ENCODE data around the gene EDEM3.
"Not testable (repeated sequence)": the region's sequence is repeated elsewhere in the genome, so short reads cannot be mapped to it uniquely, and the experiment has no call there.

Gene EDEM3, protein sequence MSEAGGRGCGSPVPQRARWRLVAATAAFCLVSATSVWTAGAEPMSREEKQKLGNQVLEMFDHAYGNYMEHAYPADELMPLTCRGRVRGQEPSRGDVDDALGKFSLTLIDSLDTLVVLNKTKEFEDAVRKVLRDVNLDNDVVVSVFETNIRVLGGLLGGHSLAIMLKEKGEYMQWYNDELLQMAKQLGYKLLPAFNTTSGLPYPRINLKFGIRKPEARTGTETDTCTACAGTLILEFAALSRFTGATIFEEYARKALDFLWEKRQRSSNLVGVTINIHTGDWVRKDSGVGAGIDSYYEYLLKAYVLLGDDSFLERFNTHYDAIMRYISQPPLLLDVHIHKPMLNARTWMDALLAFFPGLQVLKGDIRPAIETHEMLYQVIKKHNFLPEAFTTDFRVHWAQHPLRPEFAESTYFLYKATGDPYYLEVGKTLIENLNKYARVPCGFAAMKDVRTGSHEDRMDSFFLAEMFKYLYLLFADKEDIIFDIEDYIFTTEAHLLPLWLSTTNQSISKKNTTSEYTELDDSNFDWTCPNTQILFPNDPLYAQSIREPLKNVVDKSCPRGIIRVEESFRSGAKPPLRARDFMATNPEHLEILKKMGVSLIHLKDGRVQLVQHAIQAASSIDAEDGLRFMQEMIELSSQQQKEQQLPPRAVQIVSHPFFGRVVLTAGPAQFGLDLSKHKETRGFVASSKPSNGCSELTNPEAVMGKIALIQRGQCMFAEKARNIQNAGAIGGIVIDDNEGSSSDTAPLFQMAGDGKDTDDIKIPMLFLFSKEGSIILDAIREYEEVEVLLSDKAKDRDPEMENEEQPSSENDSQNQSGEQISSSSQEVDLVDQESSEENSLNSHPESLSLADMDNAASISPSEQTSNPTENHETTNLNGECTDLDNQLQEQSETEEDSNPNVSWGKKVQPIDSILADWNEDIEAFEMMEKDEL

DNA sequence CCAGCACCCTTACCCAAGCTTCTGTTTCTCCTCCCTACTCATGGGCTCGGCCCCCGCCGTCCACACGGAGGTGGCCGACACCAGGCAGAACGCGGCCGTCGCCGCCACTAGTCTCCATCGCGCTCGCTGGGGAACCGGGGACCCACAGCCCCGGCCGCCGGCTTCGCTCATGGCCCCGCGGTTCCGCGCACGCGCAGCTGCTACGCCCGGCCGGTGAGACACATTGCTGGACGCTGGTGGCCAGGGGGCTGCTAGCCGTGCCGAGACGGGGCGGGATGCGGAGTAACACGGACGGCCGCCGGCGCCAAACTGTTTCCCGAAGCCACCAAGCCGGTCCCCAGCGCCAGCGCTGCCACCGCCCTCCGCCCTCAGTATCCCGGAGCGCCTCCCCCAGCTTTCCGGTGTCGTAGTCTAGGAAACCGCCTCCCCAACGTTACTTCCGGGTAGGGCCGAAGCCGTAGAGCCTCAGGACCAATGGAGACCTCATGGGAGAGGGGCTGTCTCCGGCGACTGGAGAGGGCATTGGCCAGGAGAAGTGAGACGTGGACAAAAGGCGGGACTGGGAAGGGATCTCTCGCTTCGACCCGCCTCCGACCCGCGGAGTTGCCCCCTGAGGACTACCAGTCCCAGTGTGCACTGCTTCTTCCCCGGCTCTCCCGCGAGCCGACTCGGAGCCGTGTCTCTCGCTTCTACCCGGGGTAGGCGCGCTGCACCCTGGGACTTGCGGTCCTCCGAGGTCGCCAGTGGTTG lies at the start of gene EDEM3:
Gene EDEM3 (minus strand): TSS at position 383 of the 750 bp plus-strand sequence. CDS start 212 bp downstream, at position 171.
- DNase-seq (ENCODE audit: low read depth) = peak; percentile 98

DNA sequence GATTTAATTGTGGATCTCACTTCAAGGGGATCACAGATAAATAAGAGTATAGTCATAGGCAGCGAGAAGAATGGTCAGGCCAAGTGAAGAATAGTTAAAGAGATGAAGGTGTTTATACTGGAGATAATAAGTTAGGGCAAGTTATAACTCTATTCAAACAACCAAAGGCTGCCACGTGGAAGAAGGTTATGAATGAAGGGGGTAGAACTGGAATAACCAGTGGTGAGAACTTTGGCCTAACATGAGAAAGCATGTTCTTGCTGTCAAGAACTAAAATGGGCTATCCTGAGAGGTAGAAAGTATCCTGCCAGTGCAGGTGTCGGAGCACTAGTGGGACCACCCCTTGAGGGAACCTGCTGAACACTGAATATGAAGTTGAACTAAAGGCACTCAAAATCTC lies 49.6 kb upstream of the EDEM3 start:
- no peak for DNase-seq (ENCODE audit: low read depth)

DNA sequence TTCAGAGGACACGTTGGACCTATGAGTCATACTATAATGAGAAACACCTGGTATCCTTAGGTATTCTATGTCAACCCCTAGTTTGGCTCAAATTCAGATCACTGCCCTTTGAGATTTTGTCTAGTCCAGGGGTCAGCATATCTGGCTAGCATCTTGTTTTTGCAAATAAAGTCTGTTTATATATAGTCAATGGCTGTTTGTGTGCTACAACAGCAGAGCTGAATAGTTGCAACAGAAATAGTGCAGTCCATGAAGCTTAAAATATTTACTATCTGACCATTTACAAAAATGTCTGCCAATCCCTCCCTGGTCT lies 48.5 kb upstream of the EDEM3 start:
- DNase-seq (ENCODE audit: low read depth) = no peak

DNA sequence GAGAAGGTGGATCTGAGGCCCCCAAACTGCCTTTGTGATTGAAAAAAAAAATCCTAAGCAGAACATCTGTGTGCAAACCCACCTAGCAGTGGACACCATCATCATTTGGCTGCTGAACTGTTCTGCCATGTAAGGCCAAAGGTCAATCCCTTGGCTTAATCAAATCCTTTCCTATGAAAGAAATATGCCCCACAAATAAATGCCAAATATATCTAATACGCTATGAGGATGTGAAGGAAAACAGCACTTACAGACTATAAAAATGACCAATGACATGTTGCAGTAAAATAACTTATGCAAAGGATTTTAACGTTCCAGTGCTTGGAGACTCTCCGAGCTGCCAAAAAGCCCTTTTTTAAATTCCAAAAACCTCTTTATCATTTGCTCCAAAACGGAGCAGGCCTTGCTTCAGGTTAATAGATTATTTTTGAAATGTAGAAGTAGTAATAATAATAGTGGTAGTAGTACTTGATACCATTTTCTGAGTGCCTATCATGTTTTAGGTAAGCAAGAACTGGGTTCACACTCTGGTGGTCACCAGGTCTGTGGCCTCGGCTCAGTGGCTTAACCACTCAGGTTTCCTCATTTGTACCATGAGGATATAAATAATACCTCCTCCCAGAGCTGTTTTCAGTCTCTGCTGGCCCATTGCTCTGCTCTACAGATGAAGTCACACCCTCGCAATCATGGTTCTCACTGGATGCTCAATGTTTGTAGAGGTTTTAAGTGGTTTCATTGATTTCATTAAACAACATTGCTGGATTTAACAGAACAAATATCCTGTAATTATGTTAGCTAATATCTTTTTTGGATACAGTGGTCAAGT lies 47.9 kb upstream of the EDEM3 start:
- DNase-seq (ENCODE audit: low read depth) = no peak

- DNase-seq (ENCODE audit: low read depth) = peak; percentile 14
Observed at GRCh38 chr1:184801503-184801902, 46.8 kb upstream of the EDEM3 start.

DNA sequence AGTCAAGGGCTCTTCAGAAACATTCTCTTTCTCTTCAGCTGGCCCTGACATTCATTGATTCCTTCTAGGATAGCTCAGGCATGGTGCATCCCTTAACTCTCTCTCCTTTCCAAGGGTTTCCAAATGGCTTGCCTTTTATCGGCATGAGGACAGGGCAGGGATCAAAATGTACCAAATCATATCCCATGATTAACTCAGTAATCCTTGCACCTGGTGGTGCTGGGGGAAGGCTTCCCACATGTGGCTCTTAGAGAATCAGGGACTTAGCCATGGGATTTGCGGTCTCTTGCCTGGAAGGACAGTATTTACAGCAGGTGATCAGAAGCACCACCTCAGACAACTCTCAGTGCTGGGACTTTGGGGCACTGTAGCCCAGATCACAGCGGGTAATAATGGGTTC lies 46.2 kb upstream of the EDEM3 start:
- DNase-seq (ENCODE audit: low read depth) = no peak

DNA sequence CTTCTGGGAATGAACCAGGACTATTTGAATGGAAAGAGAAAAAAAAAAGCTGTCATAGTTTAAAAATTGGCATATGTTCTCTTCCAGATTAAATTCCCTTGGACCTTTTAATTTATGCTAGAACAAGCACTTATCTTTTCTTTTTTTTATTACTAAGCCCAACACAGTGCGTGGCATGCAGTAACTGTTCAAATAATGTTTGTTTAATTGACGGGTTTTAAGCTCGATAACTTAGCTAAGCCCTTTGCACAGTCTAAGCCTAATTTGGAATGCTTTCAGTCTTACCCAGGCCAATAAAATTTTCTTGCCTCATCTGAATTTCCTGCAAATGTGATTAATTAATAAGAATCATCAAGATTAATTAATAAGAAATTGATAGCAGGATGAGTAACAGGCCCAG lies 39.3 kb upstream of the EDEM3 start:
- DNase-seq (ENCODE audit: low read depth) = no peak

GRCh38 chr1:184792450-184792969 lies 37.9 kb upstream of the EDEM3 start:
- DNase-seq (ENCODE audit: low read depth) = peak; percentile 94

DNA sequence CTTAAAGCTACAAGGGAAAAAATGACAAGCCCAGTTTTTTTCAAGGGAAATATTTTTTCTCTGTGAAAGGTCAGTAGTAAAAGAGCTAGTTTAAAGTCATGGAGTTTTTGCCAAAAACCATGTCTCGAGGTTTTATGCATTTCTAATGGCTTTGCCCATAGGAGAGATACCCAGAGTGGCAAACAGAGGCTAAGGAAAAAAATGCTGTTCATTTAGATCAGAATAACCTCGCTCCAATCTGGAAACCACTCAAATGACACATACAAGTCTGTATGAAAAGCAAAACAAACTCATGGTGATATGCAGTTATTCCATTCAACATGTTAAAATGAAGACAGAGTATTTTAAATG lies 36.9 kb upstream of the EDEM3 start:
- peak; percentile 19 for DNase-seq (ENCODE audit: low read depth)

GRCh38 chr1:184790642-184791549 lies 36.2 kb upstream of the EDEM3 start:
- DNase-seq (ENCODE audit: low read depth) = no peak

GRCh38 chr1:184789884-184790283 lies 35.2 kb upstream of the EDEM3 start:
- no peak for DNase-seq (ENCODE audit: low read depth)

DNA sequence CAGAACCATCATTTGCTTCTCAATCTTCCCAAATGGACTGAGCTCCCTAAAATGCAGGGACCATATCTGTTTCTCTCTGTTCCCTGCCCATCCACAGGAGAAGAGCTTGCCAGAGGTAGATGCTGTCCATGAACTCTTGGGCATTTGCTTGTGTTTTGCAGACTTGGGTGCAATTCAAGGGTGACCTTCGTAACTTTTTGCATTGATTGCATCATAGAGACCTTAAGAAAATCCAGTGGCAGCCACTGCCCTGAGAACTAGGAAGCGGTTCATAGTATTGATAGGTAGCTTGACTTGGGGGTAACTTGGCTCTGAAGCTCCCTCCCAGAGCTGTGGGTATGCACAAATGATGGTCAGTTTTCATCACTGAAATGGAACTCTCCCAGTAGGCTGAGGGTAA lies 34.3 kb upstream of the EDEM3 start:
- DNase-seq (ENCODE audit: low read depth) = no peak

GRCh38 chr1:184785529-184785928 lies 30.9 kb upstream of the EDEM3 start:
- no peak for DNase-seq (ENCODE audit: low read depth)

DNA sequence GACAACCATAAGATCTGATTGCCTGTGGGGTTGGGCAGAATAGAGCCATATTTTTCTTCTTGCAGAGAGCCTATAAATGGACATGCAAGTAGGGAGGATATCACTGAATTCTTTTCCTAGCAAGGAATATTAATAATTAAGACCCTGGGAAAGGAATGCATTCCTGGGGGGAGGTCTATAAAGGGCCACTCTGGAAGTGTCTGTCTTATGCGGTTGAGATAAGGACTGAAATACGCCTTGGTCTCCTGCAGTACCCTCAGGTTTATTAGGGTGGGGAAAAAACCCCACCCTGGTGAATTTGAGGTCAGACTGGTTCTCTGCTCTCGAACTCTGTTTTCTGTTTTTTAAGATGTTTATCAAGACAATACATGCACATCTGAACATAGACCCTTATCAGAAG lies 29.1 kb upstream of the EDEM3 start:
- not testable (repeated sequence) for DNase-seq (ENCODE audit: low read depth)

GRCh38 chr1:184781941-184782340 lies 27.3 kb upstream of the EDEM3 start:
- DNase-seq (ENCODE audit: low read depth) = no peak

DNA sequence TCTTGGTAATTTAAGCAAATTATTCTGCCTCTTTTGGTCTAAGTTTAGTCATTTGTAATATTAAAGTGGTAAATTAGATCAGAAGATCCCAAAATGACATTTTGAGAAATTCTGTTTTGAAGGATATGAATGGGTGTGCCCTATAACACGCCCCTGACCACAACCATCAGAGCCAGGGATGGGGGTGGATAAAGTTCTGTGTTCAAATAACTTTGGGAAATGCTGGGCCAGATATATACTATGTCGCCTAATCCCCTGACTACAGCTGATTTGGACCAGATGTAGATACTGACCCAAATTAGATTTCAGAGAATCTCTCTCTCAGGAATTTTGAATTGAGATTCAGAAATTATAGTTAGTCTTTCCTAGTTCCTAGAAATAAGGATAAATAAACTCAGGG lies 21.2 kb upstream of the EDEM3 start:
- DNase-seq (ENCODE audit: low read depth) = no peak

GRCh38 chr1:184775329-184775728 lies 20.7 kb upstream of the EDEM3 start:
- DNase-seq (ENCODE audit: low read depth) = no peak

- DNase-seq (ENCODE audit: low read depth) = no peak
Observed at GRCh38 chr1:184773762-184774320, 19.2 kb upstream of the EDEM3 start.

DNA sequence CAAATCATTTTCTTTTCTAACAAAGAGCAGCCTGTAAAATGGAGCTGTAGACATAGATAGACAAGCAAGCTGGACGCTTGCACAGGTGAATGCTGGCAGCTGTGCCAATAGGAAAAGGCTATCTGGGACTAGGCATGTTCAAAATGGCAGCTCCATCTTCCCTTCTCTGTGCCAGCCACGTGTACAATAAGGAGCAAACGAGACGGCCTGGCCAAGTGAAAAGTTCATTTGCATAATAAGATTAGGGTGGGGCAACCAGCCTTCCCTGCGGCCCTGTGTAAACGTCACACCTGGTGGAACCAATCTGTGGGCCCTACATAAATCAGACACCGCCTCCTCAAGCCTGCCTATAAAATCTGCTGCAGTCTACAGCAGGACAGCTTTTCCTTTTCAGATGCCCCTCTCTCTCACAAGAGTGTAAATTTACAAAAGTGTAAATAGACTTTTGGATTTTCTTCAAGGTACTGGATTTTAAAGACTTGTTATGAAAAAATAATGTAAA lies 16.6 kb upstream of the EDEM3 start:
- DNase-seq (ENCODE audit: low read depth) = no peak
